HEK293 (cell line): ENCODE data around the gene SLCO4A1.

Experiments used
- CTCF ChIA-PET: fragments of 350-600 bp; formaldehyde crosslinking; extraction: SDS; loops from one replicate; lab custom pipeline; 2021; ENCODE audit warnings: antibody characterized with exemption; lab: Yijun Ruan, JAX
- POLR2A ChIA-PET: fragments of 300-600 bp; formaldehyde crosslinking; extraction: SDS; loops from one replicate; lab custom pipeline; 2020; ENCODE audit warnings: antibody characterized with exemption, inconsistent platforms; lab: Yijun Ruan, JAX
- H3K27ac ChIP-seq: fragments of 200-500 bp; sonication (Bioruptor generic); 2 replicates; pipeline ENCODE4 v1.5.1; 2014; ENCODE audit warnings: low read depth, low read length, control low read depth, inconsistent platforms; ENCODE audit errors: extremely low read depth
- H3K36me3 ChIP-seq, 2 experiments: fragments of 200-500 bp in 1 of 2; sonication (Bioruptor generic) in 1 of 2; 1 replicate in 1 of 2; 2 replicates in 1 of 2; pipeline ENCODE4 v1.5.1; 2014 to 2017; ENCODE audit warnings: inconsistent platforms in 2 of 2, low read length in 2 of 2; ENCODE audit not compliant: control insufficient read depth in 2 of 2, insufficient read depth in 1 of 2
- H3K4me1 ChIP-seq: fragments of 200-500 bp; sonication (Bioruptor generic); 2 replicates; pipeline ENCODE4 v1.5.1; 2014; ENCODE audit warnings: mild to moderate bottlenecking, low read length, inconsistent platforms; ENCODE audit not compliant: control insufficient read depth, insufficient read depth
- H3K4me3 ChIP-seq: 2 replicates; pipeline ENCODE4 v1.5.1; 2011; ENCODE audit warnings: low read depth, mild to moderate bottlenecking, control low read depth, low read length, moderate library complexity
- H3K9me3 ChIP-seq: fragments of 200-500 bp; sonication (Bioruptor generic); 2 replicates; pipeline ENCODE4 v1.5.1; 2014; ENCODE audit warnings: low read depth, low read length, inconsistent platforms; ENCODE audit not compliant: control insufficient read depth, insufficient read depth
- BCL11A ChIP-seq: fragments of 450-650 bp; formaldehyde crosslinking; IDR thresholded peaks from 2 replicates; pipeline ENCODE4 v1.5.1; 2016; ENCODE audit warnings: low read depth, missing biosample characterization, missing genetic modification characterization
- HOXC10 ChIP-seq: sonication (generic); formaldehyde crosslinking; IDR thresholded peaks from 2 replicates; pipeline ENCODE4 v1.8.1; 2023; ENCODE audit warnings: mild to moderate bottlenecking, missing genetic modification reagents
- KLF8 ChIP-seq: fragments of 450-650 bp; formaldehyde crosslinking; IDR thresholded peaks from 2 replicates; pipeline ENCODE4 v1.5.1; 2016; ENCODE audit warnings: missing biosample characterization, missing genetic modification characterization
- REST ChIP-seq: fragments of 450-650 bp; formaldehyde crosslinking; IDR thresholded peaks from 2 replicates; pipeline ENCODE4 v1.5.1; 2016; ENCODE audit warnings: missing biosample characterization, missing genetic modification characterization
- TCF7L2 ChIP-seq: IDR thresholded peaks from 2 replicates; pipeline ENCODE4 v1.6.1; 2011; ENCODE audit warnings: low read depth, mild to moderate bottlenecking, inconsistent platforms, low read length, moderate library complexity, borderline replicate concordance
- YY2 ChIP-seq: fragments of 450-650 bp; formaldehyde crosslinking; IDR thresholded peaks from 2 replicates; pipeline ENCODE4 v1.5.1; 2016; ENCODE audit warnings: missing biosample characterization, missing genetic modification characterization
- ZBTB48 ChIP-seq: fragments of 450-650 bp; formaldehyde crosslinking; IDR thresholded peaks from 2 replicates; pipeline ENCODE4 v1.5.1; 2016; ENCODE audit warnings: missing biosample characterization, missing genetic modification characterization
- ZFP69B ChIP-seq: fragments of 450-650 bp; formaldehyde crosslinking; IDR thresholded peaks from 2 replicates; pipeline ENCODE4 v1.5.1; 2016; ENCODE audit warnings: missing biosample characterization, missing genetic modification characterization
- ZNF155 ChIP-seq: fragments of 450-650 bp; formaldehyde crosslinking; IDR thresholded peaks from 2 replicates; pipeline ENCODE4 v1.5.1; 2016; ENCODE audit warnings: missing biosample characterization, missing genetic modification characterization
- ZNF2 ChIP-seq: fragments of 450-650 bp; formaldehyde crosslinking; IDR thresholded peaks from 2 replicates; pipeline ENCODE4 v1.5.1; 2016; ENCODE audit warnings: missing biosample characterization, missing genetic modification characterization
- ZNF23 ChIP-seq: fragments of 450-650 bp; formaldehyde crosslinking; IDR thresholded peaks from 2 replicates; pipeline ENCODE4 v1.5.1; 2016; ENCODE audit warnings: missing biosample characterization, missing genetic modification characterization, borderline replicate concordance
- ZNF391 ChIP-seq: fragments of 450-650 bp; formaldehyde crosslinking; IDR thresholded peaks from 2 replicates; pipeline ENCODE4 v1.5.1; 2016; ENCODE audit warnings: low read depth, missing biosample characterization, missing genetic modification characterization, borderline replicate concordance
- ZNF423 ChIP-seq: fragments of 450-650 bp; formaldehyde crosslinking; IDR thresholded peaks from 2 replicates; pipeline ENCODE4 v1.5.1; 2016; ENCODE audit warnings: missing biosample characterization, missing genetic modification characterization
- ZNF488 ChIP-seq: fragments of 450-650 bp; formaldehyde crosslinking; IDR thresholded peaks from 2 replicates; pipeline ENCODE4 v1.5.1; 2016; ENCODE audit warnings: missing biosample characterization, missing genetic modification characterization
- ZNF561 ChIP-seq: fragments of 450-650 bp; IDR thresholded peaks from 2 replicates; pipeline ENCODE4 v1.5.1; 2018; ENCODE audit warnings: missing biosample characterization, missing genetic modification characterization, borderline replicate concordance
- ZNF571 ChIP-seq: fragments of 450-650 bp; formaldehyde crosslinking; IDR thresholded peaks from 2 replicates; pipeline ENCODE4 v1.5.0; 2017; ENCODE audit warnings: missing biosample characterization, missing genetic modification characterization
- ZNF600 ChIP-seq: fragments of 450-650 bp; formaldehyde crosslinking; IDR thresholded peaks from 2 replicates; pipeline ENCODE4 v1.5.1; 2016; ENCODE audit warnings: missing biosample characterization, missing genetic modification characterization
- ZNF654 ChIP-seq: fragments of 450-650 bp; formaldehyde crosslinking; IDR thresholded peaks from 2 replicates; pipeline ENCODE4 v1.5.1; 2016; ENCODE audit warnings: low read depth, missing biosample characterization, missing genetic modification characterization
- ZNF692 ChIP-seq: fragments of 450-650 bp; formaldehyde crosslinking; IDR thresholded peaks from 2 replicates; pipeline ENCODE4 v1.5.1; 2016; ENCODE audit warnings: missing biosample characterization, missing genetic modification characterization
- ZNF768 ChIP-seq: fragments of 450-650 bp; formaldehyde crosslinking; IDR thresholded peaks from 2 replicates; pipeline ENCODE4 v1.5.1; 2018; ENCODE audit warnings: missing biosample characterization, mild to moderate bottlenecking, missing genetic modification characterization
- ZNF837 ChIP-seq: fragments of 450-650 bp; formaldehyde crosslinking; IDR thresholded peaks from 2 replicates; pipeline ENCODE4 v1.5.1; 2016; ENCODE audit warnings: missing biosample characterization, missing genetic modification characterization
- ZSCAN23 ChIP-seq: fragments of 450-650 bp; formaldehyde crosslinking; IDR thresholded peaks from 2 replicates; pipeline ENCODE4 v1.5.1; 2016; ENCODE audit warnings: missing biosample characterization, missing genetic modification characterization
- TF ChIP-seq, protein P1 (sequence below): fragments of 450-650 bp; formaldehyde crosslinking; IDR thresholded peaks from 2 replicates; pipeline ENCODE4 v1.5.1; 2017; ENCODE audit warnings: missing biosample characterization, missing genetic modification characterization
- TF ChIP-seq, protein P2 (sequence below): fragments of 450-650 bp; formaldehyde crosslinking; IDR thresholded peaks from 2 replicates; pipeline ENCODE4 v1.5.1; 2016; ENCODE audit warnings: missing biosample characterization, missing genetic modification characterization

Gene SLCO4A1

GRCh38 chr20:62615750-62616251 is 26.5 kb upstream of the SLCO4A1 start:
- ChIA-PET CTCF (interaction anchor here (0.7 to 1.7 kb wide), 3 partner anchors 9 to 136 kb away, joined by 3 to 18 read pairs (median 5); no protein-coding TSS in a partner anchor), POLR2A (no interaction called here)
- Histone ChIP-seq H3K4me3 (no peak overlapping the region), H3K9me3 (no peaks in the 10 kb centered on the region), H3K4me1 (no peaks in the 10 kb centered on the region), H3K36me3 (no peaks in the 10 kb centered on the region), H3K27ac (no peak overlapping the region)
- TF ChIP-seq REST, result no peak
- TF ChIP-seq ZNF155 (tag by site-specific recombination), result no peak
- TF ChIP-seq ZNF571 (tag by site-specific recombination), result no peak
- no peak for TF ChIP-seq BCL11A (tag by site-specific recombination)
- TF ChIP-seq YY2, result no peak
- TF ChIP-seq ZNF837 (tag by site-specific recombination), result no peak
- no peak for TF ChIP-seq ZNF2 (tag by site-specific recombination)
- TF ChIP-seq, protein P1, sequence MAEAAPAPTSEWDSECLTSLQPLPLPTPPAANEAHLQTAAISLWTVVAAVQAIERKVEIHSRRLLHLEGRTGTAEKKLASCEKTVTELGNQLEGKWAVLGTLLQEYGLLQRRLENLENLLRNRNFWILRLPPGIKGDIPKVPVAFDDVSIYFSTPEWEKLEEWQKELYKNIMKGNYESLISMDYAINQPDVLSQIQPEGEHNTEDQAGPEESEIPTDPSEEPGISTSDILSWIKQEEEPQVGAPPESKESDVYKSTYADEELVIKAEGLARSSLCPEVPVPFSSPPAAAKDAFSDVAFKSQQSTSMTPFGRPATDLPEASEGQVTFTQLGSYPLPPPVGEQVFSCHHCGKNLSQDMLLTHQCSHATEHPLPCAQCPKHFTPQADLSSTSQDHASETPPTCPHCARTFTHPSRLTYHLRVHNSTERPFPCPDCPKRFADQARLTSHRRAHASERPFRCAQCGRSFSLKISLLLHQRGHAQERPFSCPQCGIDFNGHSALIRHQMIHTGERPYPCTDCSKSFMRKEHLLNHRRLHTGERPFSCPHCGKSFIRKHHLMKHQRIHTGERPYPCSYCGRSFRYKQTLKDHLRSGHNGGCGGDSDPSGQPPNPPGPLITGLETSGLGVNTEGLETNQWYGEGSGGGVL, result no peak
- TF ChIP-seq ZBTB48 (tag by site-specific recombination), result no peak
- no peak for TF ChIP-seq ZNF488

GRCh38 chr20:62616728-62617621 is 25.3 kb upstream of the SLCO4A1 start:
- ChIA-PET POLR2A (no interaction called here), CTCF (interaction anchor here (0.5 to 1.9 kb wide), 33 partner anchors 9 to 627 kb away, joined by 3 to 31 read pairs (median 3); no protein-coding TSS in a partner anchor)
- no peak overlapping the region for H3K27ac ChIP-seq
- no peaks in the 10 kb centered on the region for H3K4me1 ChIP-seq
- no peaks in the 10 kb centered on the region for H3K9me3 ChIP-seq
- no peak overlapping the region for H3K4me3 ChIP-seq
- no peaks in the 10 kb centered on the region for H3K36me3 ChIP-seq
- TF ChIP-seq, protein P2, sequence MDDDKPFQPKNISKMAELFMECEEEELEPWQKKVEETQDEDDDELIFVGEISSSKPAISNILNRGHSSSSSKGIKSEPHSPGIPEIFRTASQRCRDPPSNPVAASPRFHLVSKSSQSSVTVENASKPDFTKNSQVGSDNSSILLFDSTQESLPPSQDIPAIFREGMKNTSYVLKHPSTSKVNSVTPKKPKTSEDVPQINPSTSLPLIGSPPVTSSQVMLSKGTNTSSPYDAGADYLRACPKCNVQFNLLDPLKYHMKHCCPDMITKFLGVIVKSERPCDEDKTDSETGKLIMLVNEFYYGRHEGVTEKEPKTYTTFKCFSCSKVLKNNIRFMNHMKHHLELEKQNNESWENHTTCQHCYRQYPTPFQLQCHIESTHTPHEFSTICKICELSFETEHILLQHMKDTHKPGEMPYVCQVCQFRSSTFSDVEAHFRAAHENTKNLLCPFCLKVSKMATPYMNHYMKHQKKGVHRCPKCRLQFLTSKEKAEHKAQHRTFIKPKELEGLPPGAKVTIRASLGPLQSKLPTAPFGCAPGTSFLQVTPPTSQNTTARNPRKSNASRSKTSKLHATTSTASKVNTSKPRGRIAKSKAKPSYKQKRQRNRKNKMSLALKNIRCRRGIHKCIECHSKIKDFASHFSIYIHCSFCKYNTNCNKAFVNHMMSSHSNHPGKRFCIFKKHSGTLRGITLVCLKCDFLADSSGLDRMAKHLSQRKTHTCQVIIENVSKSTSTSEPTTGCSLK, result no peak
- TF ChIP-seq ZNF692 (0 out of 2 replicates have a peak, but pooled peaks have one; percentile 41), ZNF391 (tag by site-specific recombination) (0 out of 2 replicates have a peak, but pooled peaks have one; percentile 16), ZNF768 (tag by site-specific recombination) (no peak), ZNF423 (tag by site-specific recombination) (peak; percentile 95), ZNF654 (tag by site-specific recombination) (peak; percentile 81), TCF7L2 (no peak), HOXC10 (CRISPR knock-in tag) (no peak), ZNF23 (no peak), ZFP69B (tag by site-specific recombination) (peak; percentile 73), ZNF2 (tag by site-specific recombination) (0 out of 2 replicates have a peak, but pooled peaks have one; percentile 50), ZNF600 (0 out of 2 replicates have a peak, but pooled peaks have one; percentile 16), ZSCAN23 (no peak), ZNF561 (tag by site-specific recombination) (peak; percentile 86), ZBTB48 (tag by site-specific recombination) (peak; percentile 77), KLF8 (tag by site-specific recombination) (peak; percentile 46; the same call in 1 of the 2 replicates)
